ENCODE data around the gene PKNOX2.

PKNOX2 gene

DNA sequence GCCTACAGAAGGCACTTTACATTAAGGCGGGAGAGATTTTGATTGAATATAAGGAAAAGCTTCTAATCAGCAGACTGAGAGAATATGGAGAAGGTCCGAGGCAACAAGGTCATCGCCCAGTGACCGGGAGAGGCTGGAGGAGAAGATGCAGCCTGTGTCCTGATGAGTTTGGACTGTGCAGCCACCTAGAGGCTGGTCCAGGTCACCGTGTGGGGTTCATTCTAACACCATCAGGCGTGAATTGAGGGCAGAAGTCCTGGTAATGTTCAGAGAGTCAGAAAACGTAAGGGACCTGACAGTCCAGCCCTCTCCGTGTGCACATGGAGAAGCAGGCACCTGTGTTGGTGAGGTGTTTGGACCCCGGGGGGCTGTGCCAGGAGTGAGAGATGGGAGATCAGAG lies 228.8 kb downstream of the PKNOX2 start:
- no peak for DNase-seq

DNA sequence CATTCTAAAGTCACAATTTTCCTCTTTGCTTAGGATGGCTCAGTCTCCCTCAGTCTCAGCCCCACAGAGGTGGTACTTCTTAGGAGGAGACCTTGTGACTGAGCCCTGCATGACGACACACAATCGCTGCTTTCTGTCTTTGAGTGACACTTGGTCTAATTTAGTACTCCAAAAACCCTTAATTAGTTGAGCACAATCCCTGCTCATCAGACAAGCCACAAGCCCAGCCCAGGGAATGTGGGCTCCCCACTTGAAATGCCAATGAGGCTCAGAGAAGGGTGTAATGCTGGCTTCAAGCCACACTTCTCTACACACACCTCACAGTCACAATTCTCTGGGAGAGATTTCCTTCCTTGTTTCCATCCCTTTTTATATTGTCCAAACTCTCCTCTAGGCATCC lies 229.7 kb downstream of the PKNOX2 start:
- DNase-seq, result no peak

DNA sequence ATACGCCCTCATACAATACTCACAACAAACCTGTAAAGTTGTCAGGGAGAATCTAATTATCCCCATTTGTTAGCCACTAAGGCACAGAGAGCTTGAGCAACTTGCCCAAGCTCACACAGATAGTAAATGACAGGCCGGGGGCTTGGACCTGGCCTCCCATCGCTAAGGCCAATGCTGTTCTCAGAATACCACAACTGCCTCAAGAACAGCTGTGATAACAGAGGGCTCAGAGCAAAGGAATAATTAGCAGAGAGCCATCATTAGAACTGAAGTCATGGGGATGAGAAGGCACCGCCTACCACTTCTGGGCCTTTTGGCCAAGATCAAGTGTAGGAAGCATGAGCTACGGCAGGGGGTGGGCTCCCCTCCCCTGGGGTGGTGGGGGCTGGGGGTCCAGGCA lies 232.9 kb downstream of the PKNOX2 start:
- DNase-seq, result no peak

DNA sequence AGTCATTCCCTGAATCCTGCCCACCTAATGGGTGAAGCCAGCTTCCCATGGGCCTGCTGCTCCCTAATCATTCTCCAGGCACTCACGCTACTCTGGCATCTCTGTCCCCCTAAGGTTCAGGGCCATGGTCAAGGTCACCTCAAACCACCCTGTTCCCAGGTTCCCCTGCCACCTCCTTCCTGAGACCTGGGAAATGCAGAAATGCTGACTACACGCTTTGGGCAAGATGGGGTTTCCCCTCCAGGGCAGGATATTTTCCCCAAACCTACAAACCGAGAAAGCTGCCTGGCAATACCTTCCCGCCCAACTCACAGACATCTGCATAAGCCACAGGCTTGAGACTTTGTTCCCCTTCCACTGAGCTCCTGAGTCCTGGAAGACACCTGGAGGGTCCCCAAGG lies 233.9 kb downstream of the PKNOX2 start:
- no peak for DNase-seq

DNA sequence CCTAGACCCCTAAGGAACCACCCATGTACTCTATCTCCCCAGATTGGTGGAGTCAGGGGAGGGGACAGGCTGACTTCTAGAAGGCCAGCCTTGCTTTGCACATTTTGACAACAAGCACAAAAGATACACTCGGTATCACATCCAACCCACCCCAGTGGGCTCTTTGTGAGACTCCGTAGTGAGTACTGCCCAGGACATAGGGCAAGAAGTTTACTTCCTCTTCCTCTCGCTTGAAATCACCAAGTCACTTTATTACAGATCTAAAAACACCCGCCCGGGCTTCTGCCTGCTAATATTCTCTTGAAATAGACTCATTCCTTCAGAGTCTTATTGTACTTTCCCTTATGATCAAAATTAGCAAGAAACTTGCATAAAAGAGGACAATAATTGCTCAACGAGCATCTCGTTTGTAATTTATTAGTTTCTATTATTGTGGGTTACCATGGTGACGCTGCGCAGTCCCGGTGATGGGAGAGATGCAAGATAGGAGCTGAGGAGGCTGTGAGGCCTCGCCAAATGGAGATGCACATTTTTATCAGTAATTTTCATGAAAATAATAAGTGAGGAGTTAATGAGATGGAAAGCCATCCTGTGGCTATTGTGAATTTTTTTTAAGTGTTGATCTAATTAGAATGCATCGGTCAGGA lies 234.6 kb downstream of the PKNOX2 start:
- no peak for DNase-seq

DNA sequence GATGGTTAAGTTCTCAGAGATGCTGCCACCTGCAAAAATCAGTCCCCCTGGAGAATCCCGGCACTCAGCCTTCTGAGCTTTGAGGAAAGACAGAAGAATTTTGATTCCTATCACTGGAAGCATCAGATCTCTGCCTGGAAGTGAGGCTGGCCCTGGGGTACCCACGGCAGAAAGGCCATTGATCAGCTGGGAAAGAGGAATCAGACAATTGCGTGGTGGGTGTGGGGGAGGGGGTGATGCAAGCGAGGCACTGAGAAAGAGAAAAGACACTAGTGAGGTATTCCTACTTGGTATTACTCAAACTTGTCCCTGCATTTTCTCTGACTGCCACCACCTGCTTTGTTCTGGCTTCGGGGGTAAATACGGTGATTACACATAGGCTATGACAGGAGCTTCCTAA lies 235.4 kb downstream of the PKNOX2 start:
- no peak for DNase-seq

DNA sequence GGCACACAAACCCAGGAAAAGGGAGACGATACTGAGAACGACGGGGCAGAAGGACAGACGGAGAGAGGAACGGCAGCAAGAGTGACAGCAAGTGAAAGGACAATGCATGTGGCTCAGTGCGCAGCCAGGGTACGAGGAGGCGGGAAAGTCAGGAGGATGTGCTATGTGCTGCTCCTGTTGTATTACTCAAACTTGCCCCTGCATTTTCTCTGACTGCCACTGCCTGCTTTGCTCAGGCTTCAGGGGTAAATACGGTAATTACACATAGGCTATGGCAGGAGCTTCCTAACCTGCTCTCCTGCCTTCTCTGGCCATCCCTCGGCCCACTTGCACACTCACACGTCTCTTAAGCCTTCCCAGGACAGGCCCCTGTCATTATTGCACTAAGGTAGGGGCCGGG lies 236.7 kb downstream of the PKNOX2 start:
- no peak for DNase-seq

DNA sequence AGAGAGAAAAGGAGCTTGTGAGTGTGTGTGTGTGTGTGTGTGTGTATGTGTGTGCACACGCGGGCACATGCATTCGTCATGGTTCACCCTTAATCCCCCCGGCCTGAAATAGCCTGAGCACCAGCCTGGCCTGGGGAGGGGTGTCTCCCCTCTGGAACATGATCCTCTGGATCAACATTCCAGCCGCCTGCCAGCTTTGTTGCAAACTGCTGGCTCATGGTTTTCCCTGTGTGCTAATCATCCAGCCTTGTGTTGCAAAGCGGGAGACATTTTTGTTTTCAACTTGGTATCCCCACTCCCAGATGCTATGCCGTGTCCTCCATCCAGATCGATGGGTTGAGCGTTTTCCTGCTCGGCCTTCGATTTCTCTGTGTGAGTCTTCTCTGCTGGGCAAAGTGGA lies 237.2 kb downstream of the PKNOX2 start:
- no peak for DNase-seq

DNA sequence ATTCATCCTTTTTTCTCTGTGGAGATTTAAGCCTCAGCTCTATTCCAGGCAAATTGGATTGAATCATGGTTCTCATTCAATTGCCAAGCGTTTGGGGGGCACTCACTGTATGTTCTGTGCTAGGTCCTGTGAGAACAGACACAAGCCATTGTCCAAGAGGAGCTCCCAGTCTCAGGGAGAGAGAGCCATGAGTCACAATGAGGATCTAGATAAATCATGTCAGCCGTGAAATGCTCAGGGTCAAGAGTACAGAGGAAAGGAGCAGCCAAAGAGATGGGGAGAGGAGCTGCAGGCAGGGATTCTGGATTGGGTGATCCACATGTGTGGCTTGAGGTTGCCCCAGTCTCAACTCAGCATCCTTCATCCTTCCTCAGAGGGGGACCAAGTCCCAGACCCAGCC lies 237.9 kb downstream of the PKNOX2 start:
- no peak for DNase-seq

DNA sequence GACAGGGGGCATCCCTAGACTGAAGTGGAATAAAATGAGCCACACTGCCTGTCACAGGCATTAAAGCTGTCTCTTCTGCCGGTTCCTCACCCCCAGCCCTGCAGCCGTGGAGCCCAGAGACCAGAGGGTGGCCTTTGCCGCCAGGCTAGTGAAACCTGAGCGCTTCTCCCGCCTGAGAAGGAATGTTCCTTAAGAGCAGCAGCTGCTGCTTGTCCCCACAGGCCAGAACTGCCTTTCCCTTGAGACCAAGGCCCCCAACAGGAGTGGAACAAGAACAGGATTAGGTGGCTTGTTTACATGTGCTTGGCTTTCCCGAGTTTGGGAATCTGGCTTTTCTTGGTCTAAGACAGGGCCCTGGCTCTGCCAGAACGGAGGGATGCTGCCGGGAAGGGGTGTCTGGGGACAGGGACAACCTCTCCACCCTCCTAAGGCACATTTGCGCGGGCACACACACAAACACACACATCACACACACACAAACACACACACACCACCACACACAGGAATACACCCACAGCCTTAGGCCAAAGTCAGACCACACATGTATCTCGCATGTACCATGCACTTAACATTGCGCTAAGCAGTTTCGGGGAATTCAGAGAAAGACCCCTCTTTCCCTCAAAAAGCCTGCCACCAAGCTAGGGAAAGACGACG lies 239.7 kb downstream of the PKNOX2 start:
- no peak for DNase-seq

DNA sequence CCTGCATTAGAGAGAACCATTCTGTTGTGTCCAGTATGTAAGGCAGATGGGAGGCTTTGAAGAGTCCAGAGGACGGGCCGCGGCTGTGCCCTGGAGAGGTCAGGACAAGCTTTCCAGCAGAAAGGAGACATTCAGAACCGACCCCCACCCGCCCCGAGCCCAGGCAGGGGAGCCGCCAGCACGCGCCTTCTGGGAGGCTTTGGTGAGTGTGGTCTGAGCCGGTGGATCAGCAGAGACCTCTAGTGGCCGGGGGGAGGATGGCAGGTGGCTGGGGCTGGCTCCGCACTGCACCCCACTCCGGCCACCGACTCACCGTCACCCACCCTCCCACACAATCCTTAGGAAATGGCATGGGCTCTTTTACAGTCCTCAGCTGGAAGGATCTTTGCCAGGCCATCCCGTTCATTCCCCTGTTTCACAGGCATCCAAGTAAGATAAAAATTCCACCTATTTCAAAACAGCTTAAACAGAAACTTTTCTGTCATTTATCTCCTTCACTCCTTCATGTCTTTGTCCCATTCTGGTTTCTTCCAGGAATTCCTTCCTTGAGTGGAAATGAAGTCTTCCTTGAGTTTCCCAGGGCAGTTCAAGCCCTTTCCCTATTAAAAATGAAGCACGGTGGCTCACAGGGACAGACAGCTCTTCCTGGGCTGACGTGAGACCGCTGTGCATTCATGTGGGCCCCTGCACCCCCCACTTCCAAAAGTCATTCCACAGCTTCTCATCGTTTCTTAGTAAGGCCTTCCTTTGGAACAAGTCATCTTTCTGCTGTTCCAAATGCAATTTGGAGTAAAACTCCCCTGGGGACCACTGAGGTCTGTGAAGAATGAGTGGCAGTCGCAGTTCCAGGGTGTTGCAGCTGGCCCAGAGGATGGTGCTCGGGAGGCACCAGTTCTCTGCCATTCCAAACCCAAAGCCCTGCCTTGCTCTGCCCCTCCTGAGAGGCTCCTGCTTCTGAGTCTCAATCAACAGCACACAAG lies 240.6 kb downstream of the PKNOX2 start:
- DNase-seq, result peak; percentile 89

DNA sequence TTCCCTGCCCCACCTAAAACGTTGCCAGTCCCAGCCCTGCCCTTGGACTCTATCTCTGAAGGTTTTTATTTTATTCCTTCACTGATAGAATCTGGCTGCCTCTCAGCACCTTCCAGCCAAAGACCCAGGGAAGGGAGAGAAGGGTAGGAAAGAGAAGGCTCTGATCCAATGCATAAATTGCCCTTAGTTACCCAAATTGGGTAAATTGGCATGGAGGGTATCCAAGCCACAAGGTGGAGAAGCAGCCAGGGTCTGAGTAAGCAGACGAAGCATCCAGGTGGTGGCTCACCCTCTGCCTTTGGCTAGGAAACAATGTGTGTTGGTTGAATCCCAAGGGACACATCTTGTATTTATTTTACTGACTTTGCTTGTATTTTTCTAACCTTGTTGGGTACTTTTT lies 242.5 kb downstream of the PKNOX2 start:
- DNase-seq, result no peak

DNA sequence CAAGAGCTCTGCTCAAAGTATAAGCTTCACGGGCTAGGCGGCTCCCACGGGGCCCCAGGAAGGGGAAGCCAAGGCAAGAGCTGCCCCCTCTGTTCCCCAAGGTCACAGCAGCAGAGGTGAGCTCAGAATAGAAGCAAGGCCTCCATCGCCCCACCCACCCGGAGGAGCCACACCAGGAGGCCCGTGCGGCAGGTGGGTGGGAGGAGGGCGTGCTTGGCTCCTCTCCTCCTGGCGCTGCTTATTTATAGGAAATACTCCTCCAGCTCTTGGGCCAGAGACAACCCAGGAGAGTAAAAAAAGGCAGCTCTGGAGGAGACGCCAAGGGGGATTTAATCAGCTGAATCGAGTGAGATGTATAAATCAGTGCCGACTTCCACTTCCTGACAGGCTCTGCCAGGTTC lies 243.8 kb downstream of the PKNOX2 start:
- no peak for DNase-seq

DNA sequence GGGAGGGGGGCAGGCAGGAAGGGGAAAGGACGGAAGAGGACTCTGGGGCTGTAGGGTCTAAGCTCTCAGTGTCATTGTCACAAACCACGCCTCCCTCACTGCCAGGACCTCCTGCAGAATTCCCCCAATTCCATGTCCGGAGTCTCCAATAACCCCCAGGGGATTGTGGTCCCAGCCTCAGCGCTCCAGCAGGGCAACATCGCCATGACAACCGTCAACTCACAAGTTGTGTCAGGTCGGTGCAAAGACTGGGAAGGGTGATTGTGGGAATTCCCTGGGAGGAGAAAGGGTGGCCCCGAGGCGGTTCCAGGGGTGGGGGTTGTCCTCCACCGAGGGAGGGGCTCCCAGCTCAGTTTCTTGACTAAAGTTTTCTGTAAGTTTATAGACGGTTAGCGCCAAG lies 245.5 kb downstream of the PKNOX2 start:
- no peak for DNase-seq

DNA sequence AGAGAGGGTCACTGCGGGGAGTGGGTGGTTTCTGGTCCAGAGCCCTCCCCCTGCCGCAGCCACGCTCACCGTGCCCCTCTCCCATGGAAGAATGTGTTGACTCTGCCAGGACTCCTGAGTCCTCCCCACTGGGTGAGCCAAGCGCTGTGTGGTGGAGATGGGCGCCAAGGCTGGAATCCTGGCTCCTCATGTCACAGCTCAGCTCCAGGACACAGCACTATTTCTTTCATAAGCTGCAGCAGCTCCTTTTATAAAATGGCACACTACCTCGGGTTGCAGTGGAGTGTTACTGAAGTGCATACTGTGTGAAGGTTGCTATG lies 247.6 kb downstream of the PKNOX2 start:
- DNase-seq, result no peak

DNA sequence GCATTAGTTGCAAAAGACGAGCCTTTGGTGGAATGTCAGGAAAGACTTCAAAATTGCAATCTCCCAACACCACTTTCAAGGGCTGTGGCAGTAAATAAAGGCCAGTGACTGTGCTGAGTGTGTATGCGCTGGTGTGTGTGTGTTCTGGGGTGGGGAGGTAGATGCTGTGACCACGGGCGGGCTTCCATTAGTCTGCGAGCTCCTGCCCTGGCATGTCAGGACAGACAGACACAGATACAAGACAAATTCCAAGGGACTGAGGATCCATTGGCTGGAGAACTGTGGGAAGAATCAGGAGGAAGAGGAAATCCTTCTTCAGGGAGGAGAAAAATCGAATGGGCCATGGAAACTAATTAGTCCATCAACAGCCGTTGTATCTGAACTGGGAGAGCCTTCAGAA lies 248.0 kb downstream of the PKNOX2 start:
- DNase-seq, result no peak

DNA sequence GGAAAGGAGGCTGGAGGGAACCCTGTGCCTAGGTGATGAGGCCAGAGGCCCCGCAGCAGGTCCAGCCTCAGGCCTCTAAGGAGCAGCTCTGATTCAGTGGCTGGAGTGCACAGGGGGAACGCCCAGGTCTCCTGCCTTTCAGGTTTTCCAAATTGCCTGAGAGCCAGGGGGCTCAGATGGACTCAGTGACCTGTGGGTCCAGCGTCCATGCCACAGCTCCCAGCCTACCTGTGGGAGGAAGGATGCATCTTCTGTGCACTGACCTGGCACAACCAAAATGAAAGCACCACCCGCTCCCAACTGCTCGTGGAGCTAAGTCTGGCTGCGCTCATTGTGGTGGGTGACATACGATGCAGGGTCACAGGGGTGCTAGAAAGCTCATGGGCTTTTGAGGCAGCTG lies 248.7 kb downstream of the PKNOX2 start:
- no peak for DNase-seq

DNA sequence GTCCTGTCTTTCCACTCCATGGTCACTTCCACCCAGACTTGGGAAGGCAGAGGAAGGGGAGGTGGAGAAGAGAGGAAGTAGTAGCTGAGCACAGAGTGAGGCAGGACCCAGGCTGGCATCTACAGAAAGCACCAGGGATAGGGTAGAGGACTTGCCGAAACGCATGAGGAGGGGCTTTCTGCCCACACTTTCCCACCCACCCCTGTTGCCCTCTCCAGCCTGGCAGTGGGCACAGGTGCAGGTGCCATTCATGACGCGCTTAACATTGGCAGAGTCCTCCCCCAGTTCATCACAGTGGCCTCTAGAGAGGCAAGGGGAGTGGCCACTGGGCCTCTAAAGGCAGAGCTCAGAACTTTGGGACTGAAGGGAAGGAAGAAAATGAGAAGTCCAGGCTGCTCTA lies 249.6 kb downstream of the PKNOX2 start:
- DNase-seq, result no peak

DNA sequence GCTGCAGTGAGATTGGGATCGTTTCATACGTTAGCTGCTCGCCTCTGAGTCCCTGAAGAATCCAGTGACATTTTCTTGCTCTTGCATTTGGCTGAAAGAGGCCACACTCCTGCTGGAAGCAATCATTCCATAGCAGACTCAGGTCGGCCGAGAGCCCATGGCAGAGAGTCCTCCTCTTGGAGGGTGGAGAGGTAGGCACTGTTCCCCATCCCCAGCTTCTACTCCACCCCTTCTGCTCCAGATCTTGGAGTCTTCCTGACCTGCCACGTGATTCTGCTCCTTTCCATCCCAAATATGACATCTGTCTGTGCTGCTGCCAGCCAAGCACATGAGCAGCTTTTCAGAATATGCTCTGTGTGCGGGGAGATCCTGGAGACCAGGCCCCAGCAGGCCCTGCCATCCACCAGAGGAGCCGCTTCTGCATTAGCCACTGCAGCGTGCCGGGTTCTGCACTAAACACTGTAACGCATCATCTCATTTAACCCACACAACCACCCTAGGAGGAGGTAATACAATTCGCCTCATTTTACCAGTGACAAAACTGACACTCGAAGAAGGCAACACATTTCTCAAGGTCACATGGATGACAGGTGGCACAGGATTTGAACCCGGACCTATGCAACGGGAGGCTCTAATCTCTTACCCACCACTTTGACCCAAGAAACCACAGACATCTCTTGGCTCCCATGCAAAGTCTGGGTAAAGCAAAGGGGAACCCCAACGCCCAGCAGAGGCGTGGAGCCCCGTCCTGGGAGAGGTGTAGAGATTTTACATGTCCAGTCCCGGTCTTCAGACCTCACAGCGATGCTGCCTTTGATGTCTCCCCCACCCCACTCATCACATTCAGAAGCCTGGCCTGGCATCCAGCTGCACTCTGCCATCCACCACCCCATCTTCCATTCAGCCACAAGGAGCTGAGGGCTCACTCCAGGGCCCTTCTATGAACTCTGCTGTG lies 252.7 kb downstream of the PKNOX2 start:
- no peak for DNase-seq

DNA sequence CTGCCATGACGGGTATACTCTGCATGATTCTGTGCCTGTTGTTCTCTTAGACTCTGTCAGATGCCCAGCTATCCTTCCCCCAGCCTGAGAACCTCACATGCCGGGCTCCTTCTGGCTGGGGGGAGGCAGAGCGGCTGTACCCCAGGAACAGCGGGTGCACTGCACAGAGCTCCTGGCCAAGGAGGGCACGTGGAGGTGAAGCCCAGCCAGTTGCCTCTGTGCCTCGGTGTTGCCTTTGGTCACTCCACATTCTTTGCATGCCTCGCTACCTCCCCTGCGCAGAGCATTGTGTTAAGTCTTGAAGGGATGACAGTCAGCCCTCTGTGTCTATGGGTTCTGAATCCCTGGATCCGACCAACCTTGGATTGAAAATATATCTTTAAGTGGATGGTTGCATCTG lies 253.8 kb downstream of the PKNOX2 start:
- no peak for DNase-seq

DNA sequence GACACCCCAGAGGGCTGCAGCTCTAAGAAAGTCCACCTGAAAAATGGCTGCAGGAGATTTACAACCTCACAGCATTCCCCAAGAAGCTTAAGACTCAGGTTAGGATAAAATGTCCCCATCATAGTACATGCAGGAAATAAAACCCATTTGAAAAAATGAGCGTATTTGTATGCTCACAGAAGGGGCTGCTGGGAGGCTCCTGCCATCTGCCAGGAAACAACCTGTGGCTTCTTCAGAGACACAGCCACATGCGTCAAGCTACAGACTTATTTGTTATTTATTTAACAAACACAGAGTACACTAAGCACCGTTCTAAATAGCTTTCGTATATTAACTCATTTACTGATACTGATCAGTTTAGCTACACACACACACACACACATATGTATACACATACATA lies 258.1 kb downstream of the PKNOX2 start:
- no peak for DNase-seq

DNA sequence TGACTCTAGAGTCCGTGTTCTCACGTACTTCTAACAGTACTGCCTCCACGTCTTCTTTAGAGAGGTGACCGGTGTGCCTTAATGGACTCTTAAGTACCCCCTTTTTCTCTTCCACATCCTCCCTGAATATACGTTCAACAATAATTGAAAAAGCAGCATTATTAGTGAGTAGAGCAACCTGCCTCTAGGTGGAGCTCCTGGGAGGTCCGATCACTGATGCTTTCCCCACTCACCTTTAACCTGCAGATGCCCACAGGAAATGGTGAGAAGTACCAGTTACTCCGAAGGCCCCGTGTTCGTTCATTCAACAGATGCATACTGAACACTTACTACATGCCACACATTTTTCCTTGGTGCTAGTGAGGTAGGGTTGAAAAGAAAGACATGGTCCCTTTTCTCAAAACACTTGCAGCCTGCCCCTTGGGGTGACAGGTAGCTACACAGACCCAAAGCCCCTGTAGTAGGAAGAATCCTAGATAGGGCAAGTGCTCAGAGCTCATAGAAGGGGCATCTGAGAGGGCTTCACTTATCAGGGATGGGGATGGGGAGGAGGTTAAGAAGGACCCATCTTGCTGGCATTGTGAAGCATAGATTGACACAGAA lies 258.8 kb downstream of the PKNOX2 start:
- no peak for DNase-seq

DNA sequence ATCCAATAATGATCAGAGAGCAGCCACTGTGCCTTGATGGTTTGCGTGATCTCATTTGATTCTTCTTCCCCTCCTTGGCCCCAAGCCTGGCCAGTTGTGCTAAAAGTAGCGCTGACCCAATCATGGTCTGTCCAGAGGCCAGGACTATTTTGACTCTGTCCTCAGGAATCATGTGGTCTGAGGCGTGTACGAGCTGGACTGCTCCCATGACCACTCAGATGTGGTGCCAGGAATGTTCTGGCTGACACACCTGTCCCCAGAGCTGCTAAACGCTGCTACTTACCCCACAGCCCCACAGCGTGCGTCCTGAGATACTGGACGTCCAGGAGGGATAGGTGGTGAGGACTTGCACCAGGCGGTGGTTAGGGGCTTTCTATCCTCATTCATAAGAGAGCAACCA lies 261.1 kb downstream of the PKNOX2 start:
- no peak for DNase-seq
